Activated T-cell treated with anti-CD3 and anti-CD28 coated beads for 24 hours (primary cell): ENCODE data around the gene CAPN8.

ENCODE experiments used
- DNase-seq: peaks from one replicate; pipeline ENCODE4 v3.0.0-alpha.2; 2020; ENCODE audit warnings: low read depth

The CAPN8 gene

GRCh38 chr1:223617323-223618070, 48.0 kb downstream of the CAPN8 start:
- no peak for DNase-seq

GRCh38 chr1:223616586-223616985, 48.9 kb downstream of the CAPN8 start:
- no peak for DNase-seq

DNA sequence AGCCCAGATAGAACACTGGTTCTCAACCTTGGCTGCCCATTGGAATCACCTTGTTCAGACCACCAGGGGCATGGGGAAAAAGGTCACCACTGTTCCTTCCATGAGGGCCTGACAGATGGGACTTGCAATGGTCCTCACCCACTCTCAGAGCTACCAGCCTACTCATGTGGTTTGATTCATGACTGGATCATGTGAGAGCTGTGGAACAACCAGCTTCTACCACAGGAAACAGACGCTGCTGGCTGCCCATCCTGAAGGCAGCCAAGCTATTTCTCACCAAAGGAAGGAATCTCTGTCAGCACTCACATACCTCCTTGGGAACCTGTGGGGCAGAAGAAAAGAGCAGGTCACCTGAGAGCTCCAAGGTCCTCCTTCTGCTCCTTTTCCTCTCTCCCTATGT, 53.6 kb downstream of the CAPN8 start:
- DNase-seq, result no peak

- DNase-seq, result no peak
These were observed 55.5 kb downstream of the CAPN8 start for GRCh38 chr1:223609977-223610376.

DNA sequence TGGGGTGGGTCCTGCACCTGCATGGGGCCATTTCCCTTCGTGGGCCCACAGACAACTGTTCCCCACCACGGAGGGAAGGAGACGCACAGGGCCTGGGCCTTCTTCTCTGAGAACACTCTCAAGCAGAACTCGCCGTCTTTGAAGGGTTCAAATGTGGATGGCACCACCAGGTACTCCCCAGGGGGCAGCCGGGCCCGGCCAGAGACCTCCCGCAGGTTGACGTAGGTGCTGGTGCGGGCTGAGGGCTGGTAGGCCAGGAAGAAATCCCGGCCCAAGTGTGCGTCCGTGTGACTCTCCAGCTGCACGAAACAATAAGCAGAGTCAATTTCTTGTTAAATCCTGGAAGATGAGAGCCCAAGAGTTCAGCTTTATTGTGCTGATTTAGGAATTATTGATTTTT, 56.4 kb downstream of the CAPN8 start:
- no peak for DNase-seq

GRCh38 chr1:223558512-223558911, 107.0 kb downstream of the CAPN8 start:
- DNase-seq, result no peak

- DNase-seq, result no peak
These were observed 108.4 kb downstream of the CAPN8 start for GRCh38 chr1:223557130-223557475.

- no peak for DNase-seq
These were observed 108.9 kb downstream of the CAPN8 start for GRCh38 chr1:223556414-223557129.

DNA sequence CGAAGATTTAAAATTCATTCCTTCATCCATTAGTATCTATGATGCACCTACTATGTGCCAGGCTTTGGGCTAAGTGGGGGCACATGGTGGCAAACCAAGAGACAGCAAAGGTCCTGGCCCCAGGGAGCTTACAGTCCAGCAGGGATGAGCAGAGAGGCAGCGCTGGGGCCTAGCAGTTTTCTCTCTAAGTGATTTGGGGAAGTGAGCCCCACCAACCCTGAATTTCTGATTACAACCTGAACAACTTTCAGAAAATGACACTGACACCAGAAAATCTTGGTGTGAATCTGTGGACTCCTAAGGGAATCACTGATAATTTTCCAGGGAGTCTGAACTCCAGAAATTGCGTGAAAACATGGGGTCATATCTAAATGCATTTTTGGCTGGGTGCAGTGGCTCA, 111.5 kb downstream of the CAPN8 start:
- DNase-seq, result no peak

- no peak for DNase-seq
These were observed 113.9 kb downstream of the CAPN8 start for GRCh38 chr1:223551610-223552009.

DNA sequence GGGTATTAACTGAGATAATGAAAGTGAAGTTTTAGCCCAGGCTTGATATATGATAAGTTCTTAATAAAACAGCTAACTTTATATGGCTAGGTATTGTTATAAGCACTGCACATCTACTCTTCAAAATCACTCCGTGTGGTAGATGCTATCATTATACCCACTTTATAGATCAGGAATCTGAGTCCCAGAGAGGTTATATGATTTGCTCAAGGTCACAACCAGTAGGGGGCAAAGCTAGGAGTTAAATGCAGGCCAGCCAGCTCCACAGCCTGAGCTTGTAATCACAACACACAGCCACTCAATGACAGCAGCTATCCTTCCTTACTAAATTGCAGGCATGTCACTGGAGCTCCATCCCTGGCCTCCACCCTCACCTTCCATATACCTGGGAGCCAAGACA, 115.8 kb downstream of the CAPN8 start:
- no peak for DNase-seq

- no peak for DNase-seq
These were observed 118.0 kb downstream of the CAPN8 start for GRCh38 chr1:223547316-223548114.

GRCh38 chr1:223545343-223545742, 120.2 kb downstream of the CAPN8 start:
- DNase-seq, result no peak

GRCh38 chr1:223543560-223543959, 121.9 kb downstream of the CAPN8 start:
- DNase-seq, result no peak

DNA sequence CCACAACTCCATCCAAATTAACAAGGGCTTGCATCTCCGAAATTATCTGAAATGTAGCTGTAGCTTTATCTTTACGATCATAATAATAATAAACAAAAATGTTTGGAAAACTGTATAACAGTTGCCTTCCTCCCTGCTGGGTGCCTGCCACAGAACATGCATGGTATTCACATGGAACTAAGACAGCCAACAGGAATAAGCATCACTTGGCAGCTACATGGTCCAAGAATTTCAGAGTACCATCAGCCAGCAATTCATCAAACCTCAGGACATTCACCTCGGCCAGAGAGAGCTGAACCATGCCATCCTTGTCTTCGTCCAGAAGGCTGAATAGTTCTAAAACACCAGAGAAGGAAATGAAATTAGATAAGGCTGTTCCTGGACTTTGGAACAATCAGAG, 122.7 kb downstream of the CAPN8 start:
- DNase-seq, result no peak

DNA sequence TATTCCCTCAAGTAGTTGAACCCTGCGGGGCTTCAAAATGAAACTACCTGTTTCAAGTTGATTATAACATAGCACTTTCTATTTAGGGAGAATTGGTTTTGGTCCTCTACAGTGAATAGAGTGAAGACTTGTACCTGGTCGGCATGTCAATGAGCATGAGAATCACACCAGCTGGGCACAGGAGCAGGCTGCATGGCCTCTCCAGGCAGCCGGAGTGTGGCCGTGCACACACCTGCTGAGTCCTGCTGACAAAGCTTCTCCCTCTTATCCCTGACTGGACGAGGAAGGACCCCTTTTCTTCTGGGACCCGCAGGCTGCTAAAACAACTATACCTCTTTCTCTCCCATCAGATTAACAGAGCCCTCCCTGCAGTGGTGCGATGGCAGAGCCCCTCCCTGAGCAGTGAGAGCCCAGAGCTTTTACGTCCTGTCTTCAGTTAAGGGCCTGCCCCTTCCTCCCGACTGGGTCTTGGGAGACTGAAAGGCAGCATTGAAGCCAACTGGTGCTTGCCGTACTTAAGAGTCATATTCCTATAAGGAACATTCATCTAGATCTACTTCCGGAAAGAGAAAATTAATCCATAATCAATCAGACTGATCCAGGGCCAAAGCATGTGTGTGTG, 124.9 kb downstream of the CAPN8 start:
- DNase-seq, result no peak

- DNase-seq, result no peak
These were observed 125.8 kb downstream of the CAPN8 start for GRCh38 chr1:223539750-223540149.

GRCh38 chr1:223538981-223539380, 126.5 kb downstream of the CAPN8 start:
- DNase-seq, result no peak

- DNase-seq, result no peak
These were observed 130.2 kb downstream of the CAPN8 start for GRCh38 chr1:223535319-223535718.

- no peak for DNase-seq
These were observed 130.8 kb downstream of the CAPN8 start for GRCh38 chr1:223534677-223535076.

DNA sequence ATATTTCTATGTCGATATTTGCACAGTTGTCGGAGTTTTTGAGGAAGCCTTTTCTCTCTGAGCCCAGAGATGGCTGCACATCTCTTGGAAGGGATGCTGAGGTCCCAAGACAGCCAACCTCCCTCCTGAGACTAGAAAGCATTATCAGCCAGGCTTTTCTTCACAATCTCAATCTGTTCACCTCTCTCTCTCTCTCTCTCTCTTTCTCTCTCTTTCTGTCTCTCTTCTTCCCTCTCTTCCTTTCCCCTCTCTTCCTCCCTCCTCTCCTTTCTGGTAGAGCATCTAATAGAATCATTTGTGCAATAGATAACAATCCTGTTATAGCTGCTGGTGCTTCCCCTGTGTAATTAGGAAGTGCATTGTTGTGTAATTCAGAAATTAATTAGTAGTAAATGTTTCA, 131.8 kb downstream of the CAPN8 start:
- DNase-seq, result no peak

DNA sequence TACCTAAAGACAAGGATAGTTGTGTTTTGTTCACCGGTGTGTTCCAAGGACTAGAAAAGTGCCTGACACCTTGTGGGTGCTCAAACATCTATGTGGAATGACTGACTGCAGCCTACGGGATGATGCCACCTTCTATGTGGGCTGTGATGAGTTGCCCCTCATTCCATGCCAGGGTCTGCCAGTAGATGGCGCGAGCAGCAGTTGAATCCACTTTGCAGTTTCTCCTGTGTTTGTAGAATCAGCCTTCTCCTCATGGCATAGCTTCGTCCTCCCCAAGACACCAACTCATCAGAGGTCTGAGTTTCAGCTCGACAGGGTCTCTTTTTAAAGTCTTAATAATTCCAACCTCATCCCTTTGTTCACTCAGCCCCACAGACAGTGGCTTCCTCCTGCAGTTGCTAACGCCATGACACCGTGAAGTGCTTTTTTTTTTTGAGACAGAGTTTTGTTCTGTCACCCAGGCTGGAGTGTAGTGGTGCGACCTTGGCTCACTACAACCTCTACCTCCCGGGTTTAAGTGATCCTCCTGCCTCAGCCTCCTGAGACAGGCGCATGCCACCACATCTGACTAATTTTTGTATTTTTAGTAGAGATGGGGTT, 133.7 kb downstream of the CAPN8 start:
- peak; percentile 20 for DNase-seq
